GM19099 (cell line): ENCODE measurements around the gene SLC10A1.

ENCODE experiments used
- POLR2A ChIP-seq: IDR thresholded peaks from 3 replicates; pipeline ENCODE4 v1.6.1; 2011; ENCODE audit warnings: low read depth; ENCODE audit not compliant: insufficient read length; ENCODE audit errors: extremely low read depth

SLC10A1 gene

DNA sequence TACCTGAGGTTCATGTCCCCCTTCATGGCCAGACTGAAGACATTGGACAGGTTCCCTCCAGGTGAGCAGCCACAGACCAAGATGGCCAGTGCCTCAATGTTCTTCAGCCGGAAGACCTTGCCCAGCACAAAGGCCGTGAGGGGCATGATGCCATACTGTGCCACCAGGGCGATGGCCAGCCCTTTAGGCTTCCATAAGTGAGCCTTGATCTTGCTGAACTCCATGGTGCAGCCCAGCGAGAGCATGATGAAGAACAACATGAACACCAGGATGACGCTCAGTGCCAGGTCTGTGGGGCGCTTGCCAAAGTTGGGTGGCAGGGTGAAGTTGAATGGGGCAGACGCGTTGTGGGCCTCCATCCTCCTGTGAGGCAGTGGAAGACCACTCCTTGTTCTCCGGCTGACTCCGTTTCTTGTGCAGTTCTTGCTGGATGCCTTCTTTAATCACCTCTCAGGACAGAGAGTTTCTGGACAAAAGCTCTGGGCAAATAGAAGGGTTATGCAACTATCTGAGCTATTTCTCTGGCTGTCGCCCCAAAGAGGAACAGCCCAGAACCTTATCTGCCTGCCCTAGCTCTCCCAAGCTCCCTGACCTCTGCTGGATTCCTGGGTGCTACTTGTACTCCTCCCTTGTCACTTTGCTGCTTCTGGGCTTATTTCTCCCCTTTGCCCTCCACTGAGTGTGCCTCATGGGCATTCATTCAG lies at the start of gene SLC10A1:
Gene SLC10A1 (minus strand): TSS at position 445 of the 704 bp plus-strand sequence. CDS start 86 bp downstream, at position 359.
- TF ChIP-seq POLR2A = no peak

DNA sequence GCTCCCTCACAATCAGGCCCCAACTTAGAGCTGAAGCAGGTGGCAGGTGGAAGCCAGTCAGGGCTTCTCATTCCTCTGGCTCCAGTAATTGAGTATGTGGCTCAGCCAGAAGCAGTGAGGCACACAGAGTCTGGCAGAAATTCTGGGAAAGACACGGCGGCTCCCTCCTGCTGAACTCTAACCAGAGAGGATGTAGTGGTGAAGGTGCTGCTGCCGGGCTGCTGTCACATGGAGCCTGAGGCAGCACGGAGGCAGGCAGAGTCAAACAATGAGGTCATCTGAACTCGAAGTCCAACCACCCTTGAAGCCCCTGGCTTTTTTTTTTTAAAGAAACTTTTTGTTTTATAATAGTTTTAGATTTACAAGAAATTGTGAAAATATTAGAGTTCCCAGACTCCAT lies 48.7 kb upstream of the SLC10A1 start:
- TF ChIP-seq POLR2A = no peak

DNA sequence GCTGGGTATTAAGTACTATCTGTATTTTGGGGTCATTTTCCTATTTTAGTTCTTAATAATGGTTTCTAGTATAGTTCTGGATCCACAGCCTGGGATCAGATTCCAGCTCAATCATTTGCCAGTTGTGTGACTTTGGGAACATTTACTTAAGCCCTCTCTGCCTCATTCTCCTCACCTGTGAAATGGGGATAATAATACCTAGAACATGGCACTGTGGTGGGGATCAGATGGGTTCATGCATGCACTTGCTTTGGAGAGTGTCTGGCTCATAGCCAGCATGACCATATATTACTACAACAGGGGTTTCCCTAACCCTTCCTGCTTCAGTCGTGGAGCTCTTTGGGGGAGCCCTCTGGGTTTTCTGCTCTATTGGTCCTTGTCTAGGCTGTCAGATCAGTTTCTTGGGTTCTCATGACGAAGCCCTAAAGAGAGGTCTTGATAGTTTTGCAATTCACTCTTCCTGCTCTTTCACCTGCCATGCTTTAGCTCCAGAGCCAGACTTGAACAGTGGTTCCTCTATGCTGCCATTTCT lies 48.1 kb upstream of the SLC10A1 start:
- TF ChIP-seq POLR2A = no peak

DNA sequence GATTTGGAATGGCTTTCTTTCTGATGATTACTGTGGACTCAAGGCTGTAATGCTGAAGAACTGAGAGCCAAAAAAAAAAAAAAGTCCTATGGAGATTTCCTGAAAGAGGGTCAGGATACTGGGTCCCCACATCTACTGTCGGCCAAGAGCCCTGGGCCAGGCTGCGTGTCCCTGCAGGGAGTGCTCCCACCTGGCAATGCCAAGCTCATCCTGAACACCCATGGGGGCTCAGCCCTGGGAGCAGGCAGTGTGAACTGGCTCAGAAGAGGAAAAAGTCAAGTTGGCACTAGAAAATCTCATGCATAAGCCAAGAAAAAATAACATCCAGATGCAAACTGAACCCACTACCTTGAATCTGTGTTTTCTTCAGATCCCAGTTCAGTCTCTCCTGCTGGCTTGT lies 47.1 kb upstream of the SLC10A1 start:
- no peak for TF ChIP-seq POLR2A

DNA sequence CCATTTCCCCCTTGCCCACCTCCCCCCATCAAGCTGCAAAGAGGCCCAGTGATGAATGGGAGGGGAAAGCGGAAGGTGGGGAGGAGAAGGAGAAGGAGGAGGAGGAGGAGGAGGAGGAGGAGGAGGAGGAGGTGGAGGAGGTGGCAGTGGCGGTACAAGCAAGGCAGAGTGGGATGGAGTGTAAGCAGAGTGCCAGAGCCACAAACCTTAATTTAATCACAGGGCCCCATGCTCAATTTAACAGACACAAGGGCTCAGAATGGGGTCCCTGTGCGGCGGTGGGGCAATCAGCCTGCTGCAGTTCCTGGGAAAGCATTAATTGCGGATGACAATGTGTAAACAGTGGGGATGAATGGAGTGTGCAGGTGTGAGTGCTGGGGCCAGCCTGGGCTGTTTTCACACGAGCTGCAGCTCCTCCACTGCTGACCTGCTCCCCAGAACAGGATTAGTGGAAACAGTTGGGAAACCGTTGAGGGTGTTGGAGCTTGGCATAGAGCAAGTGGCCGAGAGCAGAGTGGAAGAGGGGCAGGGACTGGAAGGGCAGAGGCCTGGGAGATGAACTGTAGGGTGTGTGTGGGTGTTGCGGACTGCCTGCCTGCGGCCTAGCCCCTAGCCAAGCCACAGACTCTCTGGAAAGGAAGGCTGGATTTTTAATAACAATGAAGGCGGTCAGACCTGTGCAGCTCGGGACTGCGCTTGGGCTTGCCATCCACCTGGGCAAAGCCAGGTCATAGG lies 45.8 kb upstream of the SLC10A1 start:
- TF ChIP-seq POLR2A = no peak

DNA sequence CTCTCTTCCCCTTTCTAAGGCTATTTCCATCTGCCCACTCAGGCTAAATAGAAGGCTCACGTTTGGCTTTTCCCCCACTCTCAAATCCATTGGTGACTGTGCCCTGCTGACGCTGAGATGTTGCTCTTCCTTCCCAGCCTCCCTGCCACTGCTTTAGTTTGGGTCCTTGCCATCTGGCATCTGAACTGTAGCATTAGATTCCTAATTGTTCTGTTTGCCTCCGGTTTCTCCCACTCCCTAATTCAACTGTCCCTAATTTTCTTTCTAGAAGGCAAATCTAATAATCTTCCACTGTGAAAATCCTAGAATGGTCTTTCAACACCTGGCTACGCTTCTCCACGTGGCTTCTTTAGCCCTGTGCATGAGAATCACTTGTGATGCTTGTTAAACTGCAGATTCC lies 44.6 kb upstream of the SLC10A1 start:
- TF ChIP-seq POLR2A = no peak

DNA sequence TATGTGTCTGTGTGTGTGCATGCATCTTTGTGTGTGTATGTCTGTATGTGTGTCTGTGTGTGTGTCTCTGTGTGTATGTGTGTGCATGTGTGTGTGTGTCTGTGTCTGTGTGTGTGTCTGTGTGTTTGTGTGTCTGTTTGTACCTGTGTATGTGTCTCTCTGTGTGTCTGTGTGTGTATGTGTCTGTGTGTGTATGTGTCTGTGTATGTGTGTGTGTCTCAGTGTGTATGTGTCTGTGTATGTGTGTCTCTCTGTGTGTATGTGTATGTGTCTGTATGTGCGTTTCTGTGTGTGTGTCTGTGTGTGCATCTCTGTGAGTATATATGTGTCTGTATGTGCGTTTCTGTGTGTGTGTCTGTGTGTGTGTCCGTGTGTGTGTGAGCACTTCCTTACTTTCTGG lies 42.6 kb upstream of the SLC10A1 start:
- TF ChIP-seq POLR2A = no peak

DNA sequence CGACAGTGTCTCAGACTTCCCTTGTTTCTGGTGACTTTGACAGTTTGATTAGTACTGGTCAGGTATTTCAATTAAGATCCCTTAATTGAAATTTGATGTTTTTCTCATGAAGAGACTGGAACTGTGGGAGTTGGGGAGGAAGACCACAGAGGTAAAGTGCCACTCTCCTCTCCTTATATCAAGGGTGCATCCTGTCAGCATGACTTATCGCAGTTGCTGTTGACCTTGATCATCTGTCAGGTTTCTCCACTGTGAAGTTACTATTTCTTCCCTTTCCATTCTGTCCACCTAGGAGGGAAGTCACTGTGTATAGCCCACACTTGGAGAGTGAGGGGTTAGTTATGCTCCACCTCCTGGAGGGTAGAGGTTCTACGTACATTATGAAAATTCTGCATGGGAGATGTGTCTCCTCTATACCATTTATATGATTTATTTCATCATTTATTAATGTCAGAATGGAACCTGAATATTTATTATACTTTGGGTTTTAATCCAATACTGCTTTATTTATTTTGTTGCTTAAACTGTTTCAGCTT lies 41.9 kb upstream of the SLC10A1 start:
- no peak for TF ChIP-seq POLR2A

DNA sequence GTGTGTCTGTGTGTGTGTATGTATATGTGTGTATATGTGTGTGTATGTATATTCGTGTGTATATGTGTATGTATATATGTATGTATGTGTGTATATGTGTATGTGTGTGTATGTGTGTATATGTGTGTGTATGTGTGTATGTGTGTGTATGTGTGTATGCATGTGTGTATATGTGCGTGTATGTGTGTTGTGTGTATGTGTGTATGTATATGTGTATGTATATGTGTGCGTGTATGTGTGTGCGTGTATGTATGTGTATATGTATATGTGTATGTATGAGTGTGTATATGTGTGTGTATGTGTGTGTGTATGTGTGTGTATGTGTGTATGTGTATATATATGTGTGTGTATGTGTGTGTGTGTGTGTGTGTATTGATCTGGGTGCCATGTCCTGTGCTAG lies 31.8 kb upstream of the SLC10A1 start:
- TF ChIP-seq POLR2A = no peak

DNA sequence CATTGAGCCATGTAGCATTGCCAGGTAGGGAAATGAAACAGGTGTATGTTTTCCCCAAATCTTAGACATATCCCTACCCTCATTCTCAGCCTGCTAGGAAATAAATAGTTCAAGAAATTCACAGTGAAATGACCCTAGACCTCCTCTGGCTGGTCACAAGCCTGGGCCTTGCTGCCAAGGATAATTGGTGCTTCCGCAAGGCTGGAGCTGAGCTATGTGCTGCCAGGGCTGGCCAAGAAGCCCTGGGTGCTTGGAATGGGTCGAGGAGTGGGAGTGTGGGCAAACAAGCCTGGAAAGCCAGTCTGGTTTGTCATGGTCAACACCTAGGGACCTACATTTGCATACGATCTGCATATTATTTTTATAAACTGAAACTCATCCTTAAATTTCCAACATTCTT lies 31.3 kb upstream of the SLC10A1 start:
- no peak for TF ChIP-seq POLR2A

DNA sequence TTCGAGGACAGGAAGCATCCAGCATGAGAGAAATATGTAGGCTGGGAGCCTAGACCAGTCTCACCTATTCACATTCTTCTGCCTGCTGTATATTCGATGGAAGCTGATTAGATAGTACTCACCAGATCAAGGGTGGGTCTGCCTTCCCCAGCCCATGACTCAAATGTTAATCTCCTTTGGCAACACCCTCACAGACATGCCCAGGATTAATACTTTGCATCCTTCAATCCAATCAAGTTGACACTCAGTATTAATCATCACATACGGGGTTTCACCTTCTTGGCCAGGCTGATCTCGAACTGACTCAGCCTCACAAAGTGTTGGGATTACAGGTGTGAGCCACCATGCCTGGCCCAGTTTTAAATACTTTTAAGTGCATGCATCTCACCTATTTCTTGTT lies 30.5 kb upstream of the SLC10A1 start:
- no peak for TF ChIP-seq POLR2A

DNA sequence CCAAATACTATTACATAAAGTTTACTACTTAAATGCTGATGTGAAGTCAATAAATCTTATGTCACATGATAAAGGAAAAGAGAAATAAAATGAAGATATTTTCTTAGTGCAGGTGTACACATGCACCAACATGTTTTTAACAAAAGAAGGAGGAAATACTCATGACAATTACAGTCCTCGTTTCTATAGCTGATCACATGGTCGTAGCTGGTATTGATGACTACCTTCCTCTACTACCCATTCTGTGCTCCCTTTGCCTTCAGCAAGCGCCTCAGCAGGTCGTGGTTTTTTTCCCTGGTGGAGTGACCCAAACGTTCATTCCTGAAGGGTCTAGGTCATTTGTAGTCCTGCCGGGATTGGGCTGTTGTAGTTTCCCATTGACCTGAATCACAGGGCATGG lies 25.4 kb upstream of the SLC10A1 start:
- no peak for TF ChIP-seq POLR2A

DNA sequence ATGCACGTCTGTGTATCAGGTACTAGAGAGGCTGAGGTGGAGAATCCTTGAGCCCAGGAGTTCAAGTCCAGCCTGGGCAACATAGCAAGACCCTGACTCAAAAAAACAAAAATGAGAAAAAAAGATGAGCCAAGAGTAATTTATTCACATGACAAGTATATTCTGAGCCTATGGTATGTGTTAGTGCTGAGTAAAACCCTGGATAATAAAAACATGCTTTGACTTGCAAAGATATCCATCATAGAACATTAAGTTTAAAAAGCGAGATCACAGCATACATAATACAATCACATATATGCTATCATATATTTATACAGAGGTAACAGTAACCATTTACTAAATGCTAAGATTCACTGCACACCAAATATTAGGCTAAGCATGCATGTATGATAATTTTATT lies 23.9 kb upstream of the SLC10A1 start:
- TF ChIP-seq POLR2A = no peak

DNA sequence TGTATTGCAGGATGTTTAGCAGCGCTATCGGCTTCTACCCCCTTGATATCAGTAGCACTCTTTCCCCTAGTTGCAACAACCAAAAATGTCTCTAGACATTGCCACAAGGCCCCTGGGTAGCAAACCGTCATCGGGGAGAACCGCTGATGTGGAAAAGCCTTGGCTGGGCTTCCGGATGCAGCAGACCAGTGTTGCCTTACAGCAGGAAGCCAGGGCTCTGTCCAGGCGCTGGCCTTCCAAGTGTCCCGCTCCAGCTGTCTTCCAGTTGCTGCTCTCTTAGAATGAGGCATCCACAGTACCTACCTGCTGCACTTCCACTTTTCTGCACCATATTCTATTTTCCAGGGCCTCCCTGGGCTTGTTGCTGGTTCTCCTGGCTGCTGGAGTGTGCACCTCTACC lies 22.6 kb upstream of the SLC10A1 start:
- no peak for TF ChIP-seq POLR2A

DNA sequence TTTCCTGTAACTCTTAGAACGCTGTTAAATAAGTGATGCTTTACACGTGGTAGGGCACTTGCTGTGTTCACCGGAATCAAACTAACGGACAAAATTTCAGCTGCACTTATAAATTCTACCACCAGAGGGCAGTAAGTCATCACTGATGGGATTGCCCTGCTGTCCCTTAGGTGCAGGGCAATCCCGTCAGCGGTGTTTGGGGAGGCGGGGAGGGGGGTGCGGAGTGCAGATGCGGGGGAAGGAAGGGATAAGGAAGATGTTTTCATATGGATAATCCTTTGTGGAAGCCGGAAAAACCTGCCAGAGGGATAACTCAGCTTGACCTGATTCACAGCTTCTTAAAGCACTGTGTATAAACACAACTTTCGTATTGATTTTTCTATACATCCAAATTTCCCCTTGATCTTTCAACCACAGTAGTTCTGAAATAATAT lies 21.7 kb upstream of the SLC10A1 start:
- no peak for TF ChIP-seq POLR2A

DNA sequence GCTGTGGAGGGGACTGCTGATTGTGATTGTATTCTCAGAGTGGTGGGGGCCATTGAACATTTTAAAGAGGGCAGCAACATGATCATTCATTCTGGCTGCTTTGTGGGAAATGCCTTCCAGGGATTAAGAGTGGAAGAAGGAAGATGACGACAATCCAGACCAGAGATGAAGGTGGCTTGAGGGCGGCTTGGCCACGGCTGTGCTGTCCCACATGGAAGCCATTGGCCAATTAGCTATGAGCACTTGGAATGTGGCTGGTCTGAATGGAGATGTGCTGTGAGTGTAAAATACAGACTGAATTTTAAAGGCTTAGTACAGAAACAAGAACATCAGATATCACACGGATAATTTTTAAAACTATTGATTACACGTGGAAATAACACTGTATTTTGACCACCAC lies 19.2 kb upstream of the SLC10A1 start:
- TF ChIP-seq POLR2A = no peak
